Thymus (tissue), 11 donors: ENCODE measurements around the gene CTSE. TPM values are rescaled to one million over a fixed set of nuclear protein-coding genes. Genes with fewer than 3 reads are reported as not detected.

Source experiments
- DNase-seq, 9 donors: peaks; one replicate each; pipeline ENCODE4 v3.0.0-alpha.2; 2013; ENCODE audit warnings: low spot score in 9 of 9, low read depth in 6 of 9, missing footprints in 1 of 9
- H3K27ac ChIP-seq, 2 donors: one replicate each; pipeline ENCODE4 v1.5.1; 2013; ENCODE audit warnings: control low read depth in 1 of 2, low read depth in 1 of 2, low read length in 1 of 2, mild to moderate bottlenecking in 1 of 2, moderate library complexity in 1 of 2
- H3K27me3 ChIP-seq, 2 donors: one replicate each; pipeline ENCODE4 v1.5.1; 2013; ENCODE audit warnings: low read length in 1 of 2; ENCODE audit not compliant: control insufficient read depth in 2 of 2, insufficient read depth in 1 of 2
- H3K36me3 ChIP-seq, 2 donors: one replicate each; pipeline ENCODE4 v1.5.1; 2013; ENCODE audit warnings: low read length in 1 of 2, mild to moderate bottlenecking in 1 of 2, moderate library complexity in 1 of 2; ENCODE audit not compliant: control insufficient read depth in 2 of 2, insufficient read depth in 2 of 2
- H3K4me1 ChIP-seq, 2 donors: one replicate each; pipeline ENCODE4 v1.5.1; 2013; ENCODE audit warnings: low read length in 2 of 2; ENCODE audit not compliant: control insufficient read depth in 2 of 2, insufficient read depth in 2 of 2
- H3K4me3 ChIP-seq, 2 donors: one replicate each; pipeline ENCODE4 v1.5.1; 2013; ENCODE audit warnings: low read length in 2 of 2, control low read depth in 1 of 2, mild to moderate bottlenecking in 1 of 2
- H3K9me3 ChIP-seq, 2 donors: one replicate each; pipeline ENCODE4 v1.5.1; 2013; ENCODE audit warnings: low read length in 1 of 2, mild to moderate bottlenecking in 1 of 2; ENCODE audit not compliant: control insufficient read depth in 2 of 2, insufficient read depth in 1 of 2
- WGBS: extraction: QIAGEN DNeasy Blood & Tissue Kit; methylation state at CpG from one replicate; pipeline ENCODE4 v1.1.7; 2013; 5-methylcytosine and 5-hydroxymethylcytosine counted together
- polyA plus RNA-seq: library from polyadenylated mRNA; stranded (reverse); fragments of 200-250 nt; gene quantifications from one replicate; pipeline ENCODE4 v1.2.3, GENCODE V29; 2013
- total RNA-seq: library from RNA; stranded (reverse); fragments of 120-200 nt; gene quantifications from one replicate; pipeline ENCODE4 v1.2.4, GENCODE V29; 2013
- donor health status: healthy.

The CTSE gene
- total and polyA plus RNA-seq, 2 donors, result 1.4 to 3.1 TPM

DNA sequence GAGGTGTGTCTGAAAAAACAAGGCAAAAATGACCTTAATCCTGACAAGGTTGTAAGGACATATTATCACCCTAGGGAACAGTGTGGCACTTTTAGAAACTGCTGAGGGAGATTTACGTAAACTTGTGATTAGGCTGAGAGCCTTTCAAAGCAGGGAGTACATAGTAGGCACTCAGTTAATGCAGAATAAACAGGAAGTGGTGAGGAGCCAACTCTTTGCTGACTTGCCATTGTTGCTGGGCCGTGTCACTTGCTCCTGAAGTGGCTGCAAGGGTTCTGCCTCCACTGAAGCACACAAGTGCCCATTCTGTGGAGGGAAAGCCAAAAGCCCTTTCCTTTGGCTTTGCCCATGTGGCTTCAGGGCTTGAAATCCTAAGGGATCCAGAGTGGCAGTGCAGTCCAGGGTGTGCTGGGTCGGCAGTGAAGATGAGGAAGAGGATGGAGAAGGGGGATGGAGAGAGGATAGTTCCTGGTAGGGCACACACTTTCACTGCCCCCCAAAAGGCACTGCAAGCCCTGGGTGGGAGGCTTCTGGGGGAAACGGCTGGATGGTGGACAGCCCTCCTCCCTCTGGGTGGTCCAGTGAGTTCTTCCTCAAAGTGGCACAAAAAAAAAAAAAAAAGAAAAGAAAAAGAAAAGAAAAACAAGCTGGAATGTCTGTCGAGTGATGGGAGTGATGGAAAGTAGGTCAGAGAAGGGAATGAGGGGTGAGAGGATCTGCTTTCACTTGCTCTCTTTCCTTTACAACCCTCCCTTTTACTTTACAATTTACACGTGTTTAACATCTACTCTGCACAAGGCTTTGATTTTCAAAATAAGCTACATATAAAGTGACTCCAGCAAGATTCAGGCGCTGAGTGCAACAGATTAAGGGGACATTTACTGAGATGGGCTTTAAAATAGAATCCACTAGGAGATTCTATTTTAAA is 15.6 kb upstream of the CTSE start:
- Histone ChIP-seq H3K27me3 (no peaks in the 10 kb centered on the region), H3K9me3 (peaks cover 0 to 9% of the 10 kb centered on the region in 2 donors), H3K4me3 (peak overlapping the region in 1 of 2 donors; percentile 14), H3K36me3 (no peaks in the 10 kb centered on the region), H3K4me1 (peaks cover 38 to 75% of the 10 kb centered on the region in 2 donors), H3K27ac (peak overlapping the region; percentile 58 to 91)
- DNase-seq, result peak in 2 of 9 donors; percentile 27 to 58
- WGBS, result 57% methylated on average over 7 of the region's 7 CpGs

DNA sequence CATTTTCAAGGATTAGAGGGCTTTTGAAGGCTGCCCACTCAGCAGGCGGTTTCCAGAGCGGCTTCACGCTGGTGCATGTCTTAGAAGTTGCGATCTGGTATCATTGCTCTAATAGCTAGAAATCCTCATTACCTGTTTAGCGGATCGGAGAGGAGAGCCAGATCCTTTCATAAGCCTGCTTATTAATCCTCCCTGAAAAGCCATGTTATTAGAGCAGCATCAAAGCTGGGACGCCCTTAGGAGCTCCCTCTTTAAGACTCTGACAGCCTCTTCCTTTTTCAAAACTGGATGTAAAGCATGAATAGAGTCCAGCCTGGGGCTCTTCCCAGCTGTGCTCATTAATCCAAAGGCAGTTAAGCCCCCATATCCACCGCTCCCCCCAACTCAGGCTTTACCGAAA is 13.9 kb upstream of the CTSE start:
- peaks cover 38 to 82% of the 10 kb centered on the region in 2 donors for H3K4me1 ChIP-seq
- peak overlapping the region in 1 of 2 donors; percentile 83 for H3K27ac ChIP-seq
- no peak overlapping the region for H3K4me3 ChIP-seq
- 96% methylated on average over 9 of the region's 9 CpGs for WGBS
- H3K27me3 ChIP-seq, result no peaks in the 10 kb centered on the region
- H3K36me3 ChIP-seq, result no peaks in the 10 kb centered on the region
- peaks cover 0 to 11% of the 10 kb centered on the region in 2 donors for H3K9me3 ChIP-seq
- no peak for DNase-seq

GRCh38 chr1:206036663-206037455 is 13.2 kb upstream of the CTSE start:
- Histone ChIP-seq H3K9me3 (peaks cover 0 to 11% of the 10 kb centered on the region in 2 donors), H3K27ac (peak overlapping the region; percentile 54 to 83), H3K4me1 (peaks cover 38 to 84% of the 10 kb centered on the region in 2 donors), H3K36me3 (no peaks in the 10 kb centered on the region), H3K4me3 (peak overlapping the region in 1 of 2 donors; percentile 1), H3K27me3 (no peaks in the 10 kb centered on the region)
- peak in 4 of 9 donors; percentile 37 to 71 (median 54) for DNase-seq
- WGBS, result 9% methylated on average over 2 of the region's 2 CpGs

GRCh38 chr1:206035027-206035426 is 11.3 kb upstream of the CTSE start:
- H3K4me3 ChIP-seq, result peak overlapping the region; percentile 50 to 53

GRCh38 chr1:206032380-206033140 is 8.9 kb upstream of the CTSE start:
- no peaks in the 10 kb centered on the region for H3K36me3 ChIP-seq

More at GRCh38 chr1:206035027-206035426, 11.3 kb upstream of the CTSE start:
- peaks cover 0 to 3% of the 10 kb centered on the region in 2 donors for H3K9me3 ChIP-seq
- peaks cover 39 to 75% of the 10 kb centered on the region in 2 donors for H3K4me1 ChIP-seq
- peak in 5 of 9 donors; percentile 54 to 81 (median 60) for DNase-seq
- WGBS, result 6% methylated on average over 5 of the region's 5 CpGs
- peak overlapping the region in 1 of 2 donors; percentile 75 for H3K27ac ChIP-seq
- no peaks in the 10 kb centered on the region for H3K27me3 ChIP-seq
- no peaks in the 10 kb centered on the region for H3K36me3 ChIP-seq

GRCh38 chr1:206030714-206031113 is 7.0 kb upstream of the CTSE start:
- Histone ChIP-seq H3K4me1 (peaks cover 19 to 33% of the 10 kb centered on the region in 2 donors), H3K27me3 (no peaks in the 10 kb centered on the region), H3K27ac (peak overlapping the region in 1 of 2 donors; percentile 20), H3K4me3 (no peak overlapping the region), H3K9me3 (peaks cover 0 to 3% of the 10 kb centered on the region in 2 donors), H3K36me3 (no peaks in the 10 kb centered on the region)
- peak in 6 of 9 donors; percentile 72 to 91 (median 82) for DNase-seq
- 4% methylated on average over 4 of the region's 4 CpGs for WGBS

More at GRCh38 chr1:206032380-206033140, 8.9 kb upstream of the CTSE start:
- Histone ChIP-seq H3K9me3 (peaks cover 0 to 3% of the 10 kb centered on the region in 2 donors), H3K27me3 (no peaks in the 10 kb centered on the region), H3K4me1 (peaks cover 29 to 51% of the 10 kb centered on the region in 2 donors), H3K27ac (no peak overlapping the region), H3K4me3 (no peak overlapping the region)
- DNase-seq, result no peak
- WGBS, result 96% methylated on average over 5 of the region's 5 CpGs

DNA sequence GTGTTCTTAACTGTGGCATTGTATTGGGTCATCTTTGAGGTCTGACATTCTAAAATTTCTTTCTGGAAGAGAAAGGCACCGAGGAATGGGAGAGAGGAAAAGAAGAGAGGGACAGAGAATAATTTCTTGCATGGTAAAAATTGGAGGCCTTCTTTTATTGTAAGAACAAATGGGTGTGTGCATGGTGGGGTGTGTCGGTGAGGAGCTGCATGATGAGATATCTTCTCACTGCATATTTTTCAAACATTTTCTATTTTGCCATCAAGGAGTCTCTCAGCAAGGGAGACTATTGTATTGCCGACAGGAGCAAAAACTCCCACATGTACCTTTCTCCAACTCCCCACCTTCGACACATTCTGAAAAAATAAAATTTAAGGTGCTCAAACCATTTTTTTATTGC is 6.5 kb upstream of the CTSE start:
- 83% methylated on average over 4 of the region's 4 CpGs for WGBS
- Histone ChIP-seq H3K27me3 (no peaks in the 10 kb centered on the region), H3K36me3 (no peaks in the 10 kb centered on the region), H3K4me1 (peaks cover 14 to 29% of the 10 kb centered on the region in 2 donors), H3K4me3 (no peak overlapping the region), H3K9me3 (peaks cover 0 to 3% of the 10 kb centered on the region in 2 donors), H3K27ac (no peak overlapping the region)
- no peak for DNase-seq

DNA sequence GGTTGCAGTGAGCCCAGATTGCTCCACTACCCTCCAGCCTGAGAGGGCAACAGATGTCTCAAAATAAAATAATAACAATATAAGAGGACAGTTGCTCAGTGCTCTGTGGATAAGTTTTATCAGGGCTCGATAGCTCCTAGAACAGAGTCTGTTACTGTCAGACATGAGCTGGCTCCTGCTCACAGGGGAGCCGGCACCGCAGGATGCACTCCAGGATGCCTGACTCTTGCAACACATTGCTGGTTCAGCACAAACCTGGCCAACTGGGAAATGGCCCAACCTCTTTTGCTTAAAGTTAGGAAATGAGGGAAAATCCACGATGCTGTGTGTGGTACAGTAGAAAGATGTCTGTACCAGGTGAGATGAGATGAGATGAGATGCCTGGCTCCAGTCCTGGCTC is 5.8 kb upstream of the CTSE start:
- no peak overlapping the region for H3K4me3 ChIP-seq
- DNase-seq, result no peak
- H3K36me3 ChIP-seq, result no peaks in the 10 kb centered on the region
- 96% methylated on average over 4 of the region's 4 CpGs for WGBS
- peaks cover 7 to 22% of the 10 kb centered on the region in 2 donors for H3K4me1 ChIP-seq
- H3K27me3 ChIP-seq, result no peaks in the 10 kb centered on the region
- H3K9me3 ChIP-seq, result peaks cover 0 to 3% of the 10 kb centered on the region in 2 donors
- no peak overlapping the region for H3K27ac ChIP-seq
